ENCODE measurements around the gene UBAP1L. TPM values are rescaled to one million over a fixed set of nuclear protein-coding genes. Genes with fewer than 3 reads are reported as not detected.

UBAP1L gene
- polyA plus RNA-seq, 1 donor from 2014 or later = 0.26 TPM

Other genes starting within 250 kb of the UBAP1L start
- 3.4 TPM for gene ANKDD1A, start 203.3 kb downstream of the UBAP1L start, polyA plus RNA-seq
- 137 TPM for gene SPG21, start 125.3 kb downstream of the UBAP1L start, polyA plus RNA-seq
- 15.8 TPM for gene MTFMT, start 85.6 kb downstream of the UBAP1L start, polyA plus RNA-seq
- not detected for gene SLC51B, start 69.8 kb downstream of the UBAP1L start, polyA plus RNA-seq
- gene RASL12, start 47.2 kb downstream of the UBAP1L start, polyA plus RNA-seq = not detected
- gene KBTBD13, start 38.5 kb downstream of the UBAP1L start, polyA plus RNA-seq = not detected
- 13.4 TPM for gene PDCD7, start 18.6 kb upstream of the UBAP1L start, polyA plus RNA-seq
- gene CLPX, start 70.1 kb upstream of the UBAP1L start, polyA plus RNA-seq = 31.4 TPM
- gene CILP, start 96.3 kb upstream of the UBAP1L start, polyA plus RNA-seq = not detected
- gene PARP16, start 171.7 kb upstream of the UBAP1L start, polyA plus RNA-seq = 23.5 TPM
- not detected for gene RNU5A-1, start 180.9 kb upstream of the UBAP1L start, polyA plus RNA-seq
- gene RNU5B-1, start 189.5 kb upstream of the UBAP1L start, polyA plus RNA-seq = not detected